GM15510 (cell line): ENCODE results near the gene CT47C1.

Experiments
- POLR2A ChIP-seq: IDR thresholded peaks from 3 replicates; pipeline ENCODE4 v1.6.1; 2011; ENCODE audit warnings: borderline replicate concordance; ENCODE audit not compliant: insufficient read length; ENCODE audit errors: extremely low read depth

The CT47C1 gene

DNA sequence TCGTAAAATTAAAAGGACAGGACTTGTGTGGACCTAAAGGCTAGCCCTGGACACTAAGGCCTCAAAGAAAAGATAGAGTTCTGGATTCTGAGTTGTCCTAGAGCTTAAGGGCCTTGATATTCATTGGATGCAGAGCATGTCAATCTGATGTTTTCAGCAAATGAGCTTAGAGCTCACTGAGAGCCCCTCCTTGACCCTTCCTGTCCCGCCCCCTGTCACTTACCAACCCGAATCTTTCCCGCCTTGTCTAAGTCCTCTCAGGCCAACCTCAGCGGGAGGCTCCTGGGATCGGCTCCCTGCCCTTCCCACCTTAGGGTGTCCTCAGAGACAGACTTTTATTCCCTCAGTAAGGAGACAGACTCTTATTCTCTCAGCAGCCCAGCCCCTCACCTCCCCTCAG is at the start of gene CT47C1:
Gene CT47C1, plus strand, starts transcription at position 250 of the 400 bp plus-strand sequence. CDS start 233 bp downstream, outside the sequence.
- no peak for TF ChIP-seq POLR2A

DNA sequence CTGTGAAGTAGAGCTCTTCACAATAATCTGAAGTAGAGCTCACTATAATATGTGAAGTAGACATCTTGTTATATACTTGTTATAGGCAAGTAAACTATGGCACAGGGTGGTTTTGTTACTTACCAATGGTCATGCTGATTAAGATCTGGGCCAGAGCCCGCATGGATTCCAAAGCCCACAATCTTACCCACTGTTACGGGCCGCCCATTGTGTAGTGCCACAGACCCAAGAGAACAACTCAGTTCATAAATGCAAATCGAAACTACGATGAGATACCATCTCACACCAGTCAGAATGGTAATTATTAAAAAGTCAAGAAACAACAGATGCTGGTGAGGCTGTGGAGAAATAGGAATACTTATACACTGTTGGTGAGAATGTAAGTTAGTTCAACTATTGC is 46.9 kb upstream of the CT47C1 start:
- no peak for TF ChIP-seq POLR2A

DNA sequence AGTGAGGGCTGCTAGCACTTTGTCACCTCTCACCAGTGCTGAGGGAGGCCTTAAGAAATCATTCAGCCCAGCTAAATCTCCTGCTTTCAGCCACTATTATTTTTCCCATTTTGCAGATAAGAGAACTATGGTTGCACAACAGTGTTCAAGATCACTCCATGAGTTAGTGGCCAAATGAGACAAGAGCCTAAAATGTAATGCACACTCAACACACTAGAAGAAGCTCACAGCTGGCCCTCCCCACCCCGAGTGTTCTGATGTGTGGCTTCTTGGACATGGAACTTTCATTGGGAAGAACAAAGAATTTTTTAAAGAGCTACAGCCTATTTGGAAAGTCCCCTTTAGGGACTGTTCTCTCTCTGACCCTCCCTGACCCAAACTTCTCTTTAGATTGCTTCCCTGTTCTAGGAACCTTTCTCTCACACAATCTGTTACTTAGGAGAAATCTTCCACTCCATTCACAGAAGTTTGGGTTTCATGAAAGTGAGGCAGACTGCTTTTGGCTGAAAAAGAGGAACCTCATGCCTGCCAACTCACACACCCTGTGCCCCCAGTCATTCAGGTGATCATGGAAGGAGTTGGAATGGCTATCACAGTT is 44.0 kb upstream of the CT47C1 start:
- TF ChIP-seq POLR2A, result no peak

DNA sequence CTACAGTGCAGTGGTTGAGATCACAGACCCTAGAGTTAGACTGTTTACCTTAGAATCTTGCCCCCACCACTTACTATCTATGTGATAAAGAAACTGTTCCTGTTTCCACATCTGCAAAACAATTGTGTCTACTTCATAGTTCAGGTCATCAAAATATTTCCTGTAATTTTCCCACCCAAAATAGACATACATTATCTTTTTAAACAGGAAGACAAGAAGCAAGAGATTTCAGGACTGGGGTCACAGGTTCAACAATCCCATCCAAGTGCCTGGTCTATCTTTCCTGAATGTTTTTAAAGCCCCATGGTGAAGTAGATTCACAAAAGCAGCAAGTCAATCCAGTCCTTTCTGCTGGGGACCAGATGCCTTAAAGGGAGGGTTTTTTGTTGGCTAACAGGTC is 41.8 kb upstream of the CT47C1 start:
- no peak for TF ChIP-seq POLR2A

DNA sequence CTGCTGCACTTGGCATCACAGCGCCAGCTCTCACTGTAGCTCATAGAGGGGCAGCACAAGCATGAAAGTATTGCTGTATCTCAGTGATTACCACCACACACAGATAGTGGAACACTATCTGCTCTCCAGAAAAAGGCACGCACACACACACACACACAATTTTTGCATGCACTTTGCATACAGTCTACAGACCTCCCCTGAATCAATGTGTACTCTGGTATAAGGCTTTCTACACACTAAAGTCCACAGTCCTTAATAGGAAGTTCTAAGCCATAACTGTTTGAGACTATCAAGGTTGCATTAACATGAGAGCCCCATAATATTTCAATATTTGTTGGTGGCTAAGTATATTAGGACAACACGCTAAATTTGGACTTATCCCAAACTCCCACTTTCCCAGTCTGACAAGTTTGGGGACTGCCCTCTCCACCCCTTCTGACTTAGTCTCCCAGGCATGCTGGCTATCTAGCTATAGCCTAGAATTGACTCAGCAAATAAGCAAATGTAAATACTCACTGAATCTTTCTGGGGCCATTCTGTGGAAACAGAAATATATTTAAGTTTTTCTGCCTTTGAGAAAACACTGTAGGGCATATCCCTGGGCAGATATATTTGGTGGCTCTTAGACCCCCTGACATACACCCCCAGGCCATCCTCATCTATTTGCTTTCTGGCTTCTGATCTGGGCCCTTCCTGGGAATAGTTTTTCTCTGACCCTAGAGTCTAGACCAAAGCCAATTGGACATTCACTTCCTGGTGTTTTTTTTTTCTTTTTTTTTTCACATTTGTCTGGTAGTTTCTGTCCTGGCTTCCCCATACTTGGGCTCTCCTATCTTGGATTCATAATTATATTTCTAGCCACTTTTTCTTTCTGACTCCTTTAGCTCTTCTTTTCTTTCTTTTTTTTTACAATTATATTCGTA is 36.4 kb upstream of the CT47C1 start:
- TF ChIP-seq POLR2A, result no peak

DNA sequence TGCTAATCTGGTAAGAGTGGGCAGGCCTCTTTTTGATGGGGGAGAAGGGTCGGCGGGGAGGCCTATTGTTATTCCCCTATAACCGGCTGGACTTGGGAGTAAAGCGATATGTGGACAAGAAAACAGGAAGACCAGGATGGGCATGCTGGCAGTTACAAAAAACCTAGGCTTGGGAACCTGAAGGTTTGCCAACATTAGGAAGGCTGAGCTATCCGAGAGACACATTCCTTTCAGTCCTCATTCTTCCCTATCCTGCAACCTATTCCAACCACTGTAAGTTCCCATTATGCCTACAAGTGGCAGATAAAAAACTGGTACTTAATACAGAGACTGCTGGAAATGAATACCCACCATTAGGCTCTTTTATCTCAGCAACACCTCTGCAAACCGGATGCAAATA is 32.4 kb upstream of the CT47C1 start:
- TF ChIP-seq POLR2A, result no peak

DNA sequence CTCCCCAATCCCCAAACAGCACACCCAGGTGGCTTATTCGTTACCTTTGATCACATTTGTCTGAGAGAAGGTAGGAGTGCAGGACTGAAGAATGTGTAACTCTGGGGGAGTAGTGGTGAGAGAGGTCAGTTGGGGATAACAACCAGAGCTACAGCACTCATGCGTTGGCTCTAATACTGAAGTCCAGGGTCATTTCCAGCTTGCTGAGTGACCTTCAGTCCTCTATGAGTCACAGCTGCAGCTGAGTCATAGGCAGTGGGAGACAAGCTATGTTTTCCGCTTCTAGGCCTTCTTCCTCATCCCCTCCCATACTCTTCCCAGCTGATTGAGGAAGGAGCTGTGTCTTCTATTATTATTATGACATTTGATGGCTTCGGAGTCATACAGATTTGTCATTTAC is 31.6 kb upstream of the CT47C1 start:
- no peak for TF ChIP-seq POLR2A

DNA sequence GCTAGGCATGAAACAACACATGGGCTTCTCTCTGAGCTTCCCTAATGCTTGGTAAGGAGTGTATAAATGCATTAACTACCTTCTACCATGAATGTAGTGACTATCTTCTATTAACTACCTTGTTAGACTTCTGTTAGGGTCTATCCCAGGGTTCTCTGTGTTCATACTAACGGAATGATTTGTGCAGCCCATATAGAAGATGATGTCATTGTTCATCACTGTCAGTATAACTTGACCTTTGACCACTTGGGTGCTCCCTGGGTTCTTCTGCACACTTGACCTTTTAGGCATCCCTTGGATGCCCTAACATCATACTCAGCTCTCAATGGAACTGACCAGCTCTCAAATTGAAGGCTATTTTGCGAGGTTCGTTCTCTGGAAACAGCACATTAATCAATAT is 30.8 kb upstream of the CT47C1 start:
- TF ChIP-seq POLR2A, result no peak

DNA sequence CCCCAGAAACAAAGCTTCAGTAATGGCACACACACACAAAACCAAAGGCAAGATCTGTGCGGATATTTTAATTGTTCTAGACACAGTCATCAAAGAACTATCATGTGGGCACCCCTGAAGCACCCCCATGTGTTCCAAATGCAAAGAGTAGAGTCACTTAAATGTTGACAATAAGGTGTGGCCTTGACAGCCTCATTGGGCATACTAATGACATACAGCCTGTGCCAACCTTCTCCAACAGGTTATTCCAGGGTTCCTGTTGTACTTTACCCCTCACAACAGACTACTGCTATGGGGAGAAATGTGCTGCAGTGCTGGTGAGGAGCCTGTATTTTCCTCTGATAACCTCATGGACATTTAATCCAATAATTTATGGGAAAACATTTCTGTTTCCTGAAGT is 29.8 kb upstream of the CT47C1 start:
- TF ChIP-seq POLR2A, result no peak

DNA sequence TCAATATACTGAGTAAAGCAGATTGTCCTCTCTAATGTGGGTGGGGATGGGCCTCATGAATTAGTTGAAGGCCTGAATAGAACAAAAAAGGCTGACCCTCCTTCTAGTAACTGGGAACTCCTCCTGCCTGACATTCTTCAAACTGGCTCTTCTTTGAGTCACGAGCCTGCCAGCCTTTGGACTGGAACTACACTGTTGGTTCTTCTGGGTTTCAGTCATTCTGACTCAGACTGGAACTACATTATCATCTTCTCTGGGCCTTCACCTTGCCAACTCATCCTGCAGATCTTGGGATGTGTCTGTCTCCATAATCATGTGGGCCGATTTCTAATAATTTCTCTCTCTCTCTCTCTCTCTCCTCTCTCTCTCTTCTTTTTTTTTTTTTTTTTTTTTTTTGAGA is 26.9 kb upstream of the CT47C1 start:
- no peak for TF ChIP-seq POLR2A

DNA sequence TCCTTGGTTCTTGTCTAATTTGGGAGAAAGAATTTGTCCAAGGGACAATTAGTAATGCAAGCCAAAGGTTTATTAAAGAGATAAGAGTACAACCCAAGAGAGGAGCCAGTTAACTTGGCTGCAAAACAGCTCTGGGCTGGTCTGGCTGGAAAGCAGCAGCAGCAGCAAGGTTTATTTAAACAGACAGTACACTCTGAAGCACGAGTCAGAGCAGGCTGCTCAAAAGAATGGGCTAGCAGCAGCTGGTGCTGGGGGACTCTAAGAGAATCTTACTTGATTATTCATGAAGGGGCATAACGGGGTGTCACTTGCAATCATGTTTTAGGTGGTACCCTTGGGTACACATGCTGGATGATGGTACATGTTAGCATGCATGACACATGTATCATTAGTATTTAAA is 17.1 kb upstream of the CT47C1 start:
- no peak for TF ChIP-seq POLR2A

DNA sequence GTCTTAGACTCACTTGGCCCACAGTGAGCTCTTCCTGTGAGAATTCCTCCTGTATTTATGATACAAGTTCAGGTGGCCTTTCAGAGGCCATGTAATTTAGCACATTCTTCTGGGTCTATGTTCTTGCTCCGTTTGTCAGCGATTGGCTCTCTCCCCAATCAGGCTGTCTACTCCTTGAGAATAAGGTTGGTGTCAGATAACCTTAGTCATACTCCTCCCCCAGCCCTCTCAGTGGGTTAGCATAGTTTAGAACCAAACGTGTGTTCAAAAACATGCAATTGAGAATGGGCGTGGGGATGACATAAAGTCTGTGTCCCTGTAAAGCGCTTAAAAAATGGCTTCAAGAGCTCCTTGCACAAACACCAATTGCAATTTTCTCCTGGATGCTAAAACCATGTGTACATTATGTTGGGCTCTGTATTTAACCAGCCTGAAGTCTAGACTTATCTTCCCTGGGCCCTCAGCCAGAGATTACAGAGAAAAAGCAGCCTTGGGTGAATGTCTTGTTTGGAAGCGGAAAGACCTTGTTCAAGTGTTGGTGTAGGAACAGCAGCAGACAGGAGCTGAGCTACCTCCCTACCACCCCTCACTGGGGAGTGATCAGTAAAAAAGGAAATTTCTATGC is 9.9 kb upstream of the CT47C1 start:
- TF ChIP-seq POLR2A, result no peak

DNA sequence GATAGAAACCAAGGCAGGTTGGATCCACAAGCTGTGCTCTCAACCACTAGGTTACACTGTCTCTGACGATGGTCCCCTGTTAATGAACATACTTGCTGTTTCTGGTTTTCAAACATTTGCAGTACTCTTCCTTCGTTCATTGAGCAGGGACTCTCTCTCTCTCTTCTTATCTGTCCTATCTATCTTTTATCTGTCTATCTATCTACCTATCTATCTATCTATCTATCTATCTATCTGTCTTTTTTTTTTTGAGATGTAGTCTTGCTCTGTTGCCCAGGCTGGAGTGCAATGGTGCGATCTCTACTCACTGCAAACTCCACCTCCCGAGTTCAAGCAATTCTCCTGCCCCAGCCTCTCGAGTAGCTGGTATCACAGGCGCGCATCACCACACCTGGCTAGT is 9.4 kb upstream of the CT47C1 start:
- no peak for TF ChIP-seq POLR2A

DNA sequence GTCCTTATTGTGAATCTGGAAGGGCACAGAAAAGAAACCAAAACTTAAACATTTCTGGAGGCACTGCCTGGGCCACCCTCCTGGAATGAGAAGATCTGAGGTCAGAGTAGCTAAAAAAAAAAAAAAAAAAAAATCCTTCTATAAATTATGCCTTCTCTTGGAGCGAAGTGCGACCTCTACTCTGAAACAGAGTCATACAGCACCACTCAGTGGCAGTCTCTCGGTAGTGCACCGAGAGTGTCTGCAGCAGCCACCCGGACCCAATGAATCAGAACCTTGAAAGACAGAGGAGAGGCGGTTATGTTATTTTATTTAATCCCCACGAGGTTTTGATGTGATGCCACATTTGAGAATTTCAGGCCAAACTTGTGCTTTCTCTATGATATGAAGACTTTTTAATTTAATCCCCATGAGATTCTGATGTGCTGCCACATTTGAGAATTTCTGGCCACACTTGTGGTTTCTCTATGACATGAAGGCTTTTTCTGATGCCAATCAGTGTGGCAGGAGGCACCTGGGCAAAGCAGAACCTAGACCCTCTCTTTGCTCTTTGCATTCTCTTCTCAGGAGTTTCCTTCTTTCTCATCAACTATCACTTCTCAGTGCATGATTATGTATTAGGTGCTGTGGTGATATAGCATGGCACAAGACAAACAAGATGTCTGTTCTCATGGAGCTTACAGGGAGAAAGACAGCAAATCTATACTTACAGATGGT is 5.6 kb upstream of the CT47C1 start:
- TF ChIP-seq POLR2A, result no peak

DNA sequence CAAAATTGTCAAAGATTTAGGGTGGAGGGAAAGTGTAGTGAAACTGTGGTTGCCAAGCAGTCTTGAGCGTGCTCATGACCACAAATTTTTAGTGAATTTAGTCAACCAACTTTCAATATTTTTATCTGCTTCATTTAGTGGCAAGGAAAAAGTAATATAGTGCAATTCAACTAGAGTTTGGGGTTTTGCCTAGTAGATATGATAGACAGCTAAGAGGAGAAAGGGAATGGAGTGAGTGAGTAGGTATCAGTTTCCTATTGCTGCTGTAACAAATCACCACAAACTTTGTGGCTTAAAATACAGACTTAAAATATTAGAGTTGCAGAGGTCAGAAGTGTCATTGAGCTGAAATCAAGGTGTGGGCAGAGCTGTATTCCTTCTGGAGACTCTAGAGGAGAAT is 3.7 kb upstream of the CT47C1 start:
- TF ChIP-seq POLR2A, result no peak

DNA sequence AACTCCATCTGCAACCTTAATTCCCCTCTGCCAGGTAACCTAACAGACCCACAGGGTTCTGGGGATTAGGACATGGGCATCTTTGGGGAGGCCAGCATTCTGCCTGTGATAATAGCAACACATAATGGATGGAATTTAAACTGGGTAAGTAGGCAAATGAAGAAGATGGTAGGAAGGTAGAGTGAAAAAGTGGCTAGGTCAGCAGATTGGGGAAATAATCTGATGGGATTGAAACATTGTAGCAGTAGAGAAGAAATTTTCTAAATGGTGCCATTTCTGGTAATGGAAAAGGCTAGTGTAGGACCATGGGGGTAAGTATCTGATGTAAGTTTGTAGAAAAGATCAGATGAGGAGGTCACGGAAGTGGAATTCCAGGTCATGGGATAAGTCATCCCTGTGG is 3.0 kb upstream of the CT47C1 start:
- no peak for TF ChIP-seq POLR2A

DNA sequence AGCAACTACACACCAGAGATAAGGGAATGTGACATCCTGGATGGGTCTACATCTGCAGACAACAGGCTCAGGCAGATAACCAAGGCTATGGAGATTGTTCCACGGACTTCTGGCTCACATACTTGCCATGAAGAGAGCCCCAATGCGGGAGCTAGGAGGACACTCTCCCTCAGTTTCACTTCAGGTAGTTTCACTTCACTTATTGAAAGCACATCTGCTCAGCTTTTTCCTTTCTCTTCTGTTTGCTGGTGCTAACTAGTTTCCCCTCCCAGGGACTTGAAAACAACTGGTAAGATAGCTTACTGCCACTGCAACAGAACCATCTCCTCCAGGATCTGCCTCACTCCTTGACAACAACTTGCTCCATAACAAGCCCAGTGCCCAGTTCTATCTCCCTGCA is 1.4 kb upstream of the CT47C1 start:
- no peak for TF ChIP-seq POLR2A
